GM19468 (cell line): ENCODE results near the gene CABP4.

Source experiments
- ATAC-seq: cut with Tn5 transposase; IDR thresholded peaks from one replicate; pipeline ENCODE4 v1.9.1; 2021; ENCODE audit warnings: mild to moderate bottlenecking, moderate library complexity, moderate number of reproducible peaks; ENCODE audit not compliant: unreplicated experiment; ENCODE audit errors: extremely low read depth

CABP4 gene

GRCh38 chr11:67492801-67493547 is 37.8 kb downstream of the CABP4 start:
- ATAC-seq = no peak

- no peak for ATAC-seq
Observed at GRCh38 chr11:67493548-67494370, 38.6 kb downstream of the CABP4 start.

DNA sequence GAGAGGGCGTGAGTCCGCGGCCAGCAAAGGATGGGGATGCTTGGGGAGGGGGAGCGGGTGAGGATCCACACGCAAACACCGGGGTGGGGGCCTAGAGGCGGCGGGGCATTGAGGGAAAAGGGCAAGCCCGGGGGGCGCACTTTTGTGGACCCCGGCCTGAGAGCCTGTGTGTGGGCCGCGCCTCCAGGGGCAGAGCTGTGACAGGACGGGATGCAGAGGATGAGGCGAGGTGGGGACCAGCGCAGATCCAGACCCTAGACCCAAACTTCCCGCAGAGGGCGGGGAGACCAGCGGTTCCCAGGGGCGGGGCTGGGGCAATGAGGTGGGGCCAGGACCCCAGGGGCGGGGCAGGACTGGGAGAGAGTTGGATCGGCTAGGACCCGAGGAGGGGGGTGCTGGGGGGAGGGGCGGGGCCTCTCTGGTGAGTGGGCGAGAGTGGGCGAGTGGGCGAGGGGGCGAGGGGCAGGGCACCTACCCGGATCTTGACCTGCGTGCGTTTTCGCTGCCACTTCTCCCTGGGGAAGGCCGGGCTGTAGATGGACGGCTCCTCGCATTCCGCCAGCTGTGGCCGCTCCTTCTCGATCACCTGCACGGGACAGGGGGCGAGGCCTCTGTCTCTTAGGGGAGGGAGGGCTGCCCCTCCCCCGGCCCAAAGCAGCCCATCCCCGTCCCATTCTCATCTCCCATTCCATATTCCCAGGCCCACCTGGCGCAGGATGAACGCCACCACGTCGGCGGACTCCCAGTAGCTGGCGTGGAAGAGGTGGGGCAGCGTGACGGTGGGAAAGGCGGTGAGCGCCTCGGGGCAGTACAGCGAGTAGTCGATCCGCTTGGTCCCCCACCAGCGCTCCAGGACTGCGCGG is 39.4 kb downstream of the CABP4 start:
- no peak for ATAC-seq

DNA sequence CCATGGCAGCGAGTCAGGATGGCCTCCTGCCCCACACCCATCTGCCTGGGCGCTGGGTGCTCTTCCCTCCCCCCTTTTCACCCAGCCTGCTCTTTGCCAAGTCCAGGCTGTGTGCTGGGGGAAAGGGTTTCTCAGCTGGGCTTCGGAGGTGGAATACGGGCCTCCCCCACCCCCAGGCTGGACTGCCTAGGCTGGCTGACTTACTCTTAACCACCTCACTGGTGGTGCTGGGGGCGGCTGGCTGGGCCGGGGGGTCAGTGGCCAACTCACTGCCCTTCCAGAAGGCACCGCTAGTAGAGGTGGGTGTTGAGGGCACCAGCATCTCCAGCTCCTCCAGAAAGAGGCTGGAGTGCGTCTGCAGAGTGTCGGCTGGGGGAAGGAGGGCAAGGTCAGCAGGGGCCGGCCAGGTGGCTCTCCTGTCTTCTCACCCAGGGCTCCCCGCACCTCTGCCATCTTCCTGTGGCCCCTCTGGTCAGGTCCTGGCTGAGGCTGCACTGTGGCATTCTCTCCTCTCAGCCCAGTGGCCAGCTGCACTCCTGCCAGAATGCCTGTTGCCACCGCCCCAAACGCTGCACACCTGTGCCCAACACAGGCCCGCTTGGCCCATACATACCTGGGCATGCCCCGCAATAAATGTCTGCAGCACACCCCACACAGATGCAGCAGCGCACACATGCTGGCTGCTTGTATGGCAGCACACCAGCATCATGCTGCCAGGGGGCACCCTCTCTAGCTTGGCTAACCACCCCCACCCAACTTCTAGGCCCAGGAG is 40.3 kb downstream of the CABP4 start:
- no peak for ATAC-seq

GRCh38 chr11:67496113-67496512 is 41.0 kb downstream of the CABP4 start:
- ATAC-seq = no peak

- no peak for ATAC-seq
Observed at GRCh38 chr11:67497656-67498291, 42.6 kb downstream of the CABP4 start.

DNA sequence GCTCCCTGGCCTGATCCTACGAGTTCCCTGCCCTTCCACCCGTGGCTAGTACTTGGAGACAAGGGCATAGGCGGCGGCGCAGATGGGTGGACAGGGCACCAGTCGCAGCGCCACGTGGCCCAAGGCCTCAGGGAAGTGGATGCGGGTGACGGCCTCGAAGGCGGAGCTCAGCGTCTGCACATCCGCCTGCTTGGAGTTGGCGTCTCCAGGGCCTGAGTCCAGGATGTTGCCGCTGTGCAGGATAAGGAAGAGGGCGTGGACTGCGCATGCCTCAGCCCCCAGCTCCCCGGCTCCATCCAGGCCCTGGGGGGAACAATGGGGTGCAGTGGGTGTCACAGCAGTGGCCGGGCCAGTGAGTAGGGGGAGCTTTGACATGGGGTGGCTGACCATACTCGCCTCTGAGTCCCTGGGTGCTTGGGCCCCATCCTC is 43.4 kb downstream of the CABP4 start:
- no peak for ATAC-seq

- ATAC-seq = no peak
Observed at GRCh38 chr11:67499808-67500483, 44.8 kb downstream of the CABP4 start.

- no peak for ATAC-seq
Observed at GRCh38 chr11:67500484-67500821, 45.3 kb downstream of the CABP4 start.

GRCh38 chr11:67500831-67501715 is 45.9 kb downstream of the CABP4 start:
- no peak for ATAC-seq

DNA sequence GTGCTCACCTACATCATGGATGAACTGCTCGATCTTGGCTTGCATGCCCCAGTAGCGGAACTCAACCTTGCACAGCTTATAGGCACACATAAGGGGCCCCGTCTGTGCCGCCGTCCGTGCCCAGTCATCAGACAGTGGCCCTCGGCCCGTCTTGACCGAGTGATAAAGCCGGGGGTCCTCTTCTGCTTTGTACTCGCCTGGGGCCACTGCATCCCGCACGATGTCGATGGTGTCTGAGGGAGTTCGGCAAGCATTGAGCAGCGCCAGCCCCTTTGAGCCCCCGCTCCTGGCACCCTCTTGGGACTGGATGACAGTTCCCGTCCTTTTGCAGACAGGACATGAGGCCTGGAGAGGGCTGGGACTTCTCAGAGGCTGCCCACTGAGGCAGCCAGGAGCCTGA is 46.7 kb downstream of the CABP4 start:
- no peak for ATAC-seq

DNA sequence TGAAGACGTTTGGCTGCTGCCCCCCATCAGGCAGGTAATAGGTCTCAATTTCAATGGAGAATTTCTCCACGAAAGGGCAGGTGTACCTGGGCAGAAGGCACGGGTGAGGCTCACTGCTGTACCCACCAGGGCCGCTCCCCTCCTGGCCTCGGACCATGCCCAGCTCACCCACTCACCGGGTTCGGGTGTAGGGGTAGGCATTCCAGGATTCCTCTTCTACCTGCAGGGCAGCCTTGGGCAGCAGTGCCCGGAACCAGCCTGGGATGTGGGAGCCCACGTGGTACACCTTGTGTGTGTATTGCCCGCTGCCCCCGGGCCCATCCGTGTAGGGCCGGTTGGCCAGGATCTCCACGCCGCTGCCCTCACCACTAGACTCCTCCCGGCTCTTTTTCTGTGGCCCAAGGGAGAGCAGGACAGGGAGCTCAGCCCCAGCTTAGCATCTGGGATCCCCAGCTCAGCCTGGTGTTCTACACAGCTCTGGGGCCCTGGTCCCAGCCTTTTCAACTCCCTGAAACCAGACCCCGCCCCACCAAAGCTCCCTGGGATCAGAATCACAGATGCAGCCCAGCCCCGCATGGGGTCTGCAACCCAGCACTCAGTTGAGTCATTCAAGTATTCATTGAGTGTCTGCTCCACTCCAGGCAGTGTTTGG is 47.3 kb downstream of the CABP4 start:
- no peak for ATAC-seq

GRCh38 chr11:67503119-67504004 is 48.2 kb downstream of the CABP4 start:
- ATAC-seq = no peak

DNA sequence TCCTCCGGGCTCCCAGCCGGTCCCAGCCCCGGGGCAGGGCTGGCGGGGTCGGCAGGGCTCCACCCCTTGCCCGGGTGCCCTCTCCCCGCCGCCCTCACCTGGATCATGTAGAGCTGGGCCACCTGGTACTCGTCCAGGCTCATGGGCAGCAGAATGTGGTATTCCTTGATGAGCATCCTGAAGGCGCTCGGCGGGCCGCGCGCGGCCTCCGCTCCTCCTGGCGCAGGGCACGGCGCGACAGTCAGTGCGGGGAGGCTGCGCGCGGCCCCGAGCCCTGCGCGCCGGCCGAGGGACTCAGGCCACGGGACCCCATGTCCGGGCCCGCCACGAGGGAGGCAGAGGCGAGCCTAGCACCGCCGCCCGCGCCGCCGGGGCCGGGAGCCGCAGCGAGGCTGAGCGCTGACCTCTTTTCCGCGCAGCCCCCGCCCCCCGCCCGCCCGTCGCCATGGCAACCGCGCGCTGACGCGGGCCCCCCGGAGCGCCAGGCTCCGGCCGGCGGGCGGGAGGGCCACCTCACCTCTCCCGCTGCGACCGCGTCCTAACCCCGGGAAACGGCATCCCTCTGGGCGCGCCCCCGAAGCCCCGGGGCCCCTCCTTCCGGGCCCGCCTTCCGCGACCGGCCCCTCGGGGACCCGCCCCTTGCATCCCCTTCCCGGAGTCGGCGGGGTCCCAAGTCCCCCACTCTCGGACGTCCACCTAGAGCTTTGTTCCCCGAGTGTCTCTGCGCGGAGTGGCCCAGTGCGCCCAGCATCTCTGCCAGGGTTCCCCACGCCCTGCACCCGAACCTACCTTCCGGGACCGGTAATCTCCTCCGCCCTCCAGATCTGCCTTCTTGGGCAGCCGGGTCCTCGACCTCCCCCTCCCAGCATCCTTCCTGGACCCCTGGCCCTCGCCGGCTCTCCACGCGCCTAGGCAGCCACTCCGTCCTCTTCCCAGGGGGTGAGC is 49.1 kb downstream of the CABP4 start:
- ATAC-seq = no peak

DNA sequence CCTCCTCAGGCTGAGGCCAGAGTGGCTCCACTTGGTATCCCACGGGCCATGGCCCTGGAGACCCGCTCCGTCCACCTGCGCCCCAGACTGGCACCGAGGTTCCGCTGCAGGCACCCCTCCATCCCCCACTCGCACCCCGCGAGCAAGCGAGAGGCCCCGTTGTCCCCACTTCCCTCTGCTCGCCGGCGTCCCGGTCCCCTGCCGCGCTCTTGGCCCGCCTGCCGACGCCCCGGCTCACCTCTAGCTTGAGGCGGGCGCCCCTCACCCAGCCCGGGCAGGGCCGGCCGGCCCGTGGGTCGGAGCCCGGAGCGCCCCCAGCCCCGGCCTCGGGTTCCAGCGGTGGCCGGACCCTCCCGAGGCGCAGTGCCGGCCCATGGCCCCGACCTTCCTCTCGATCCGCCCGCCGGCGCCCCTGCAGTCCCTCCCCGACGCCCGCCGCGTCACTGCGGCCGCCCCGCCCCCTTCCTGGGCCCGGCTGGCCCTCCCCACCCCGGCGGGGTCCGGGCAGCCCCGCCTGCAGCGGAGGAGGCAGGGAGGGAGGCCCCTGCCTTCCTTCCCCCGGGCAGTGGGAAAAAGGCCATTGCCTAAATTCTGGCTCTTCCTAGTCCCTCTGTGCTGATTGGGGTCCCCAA is 49.9 kb downstream of the CABP4 start, which contains the start of gene PITPNM1:
TSS of gene PITPNM1 (minus strand) at position 414 of the 632 bp plus-strand sequence. CDS start 1,183 bp downstream, outside the sequence.
- no peak for ATAC-seq
